ENCODE data around the gene ZNF264.
"Not testable (repeated sequence)": the region's sequence is repeated elsewhere in the genome, so short reads cannot be mapped to it uniquely, and the experiment has no call there.

The ZNF264 gene

DNA sequence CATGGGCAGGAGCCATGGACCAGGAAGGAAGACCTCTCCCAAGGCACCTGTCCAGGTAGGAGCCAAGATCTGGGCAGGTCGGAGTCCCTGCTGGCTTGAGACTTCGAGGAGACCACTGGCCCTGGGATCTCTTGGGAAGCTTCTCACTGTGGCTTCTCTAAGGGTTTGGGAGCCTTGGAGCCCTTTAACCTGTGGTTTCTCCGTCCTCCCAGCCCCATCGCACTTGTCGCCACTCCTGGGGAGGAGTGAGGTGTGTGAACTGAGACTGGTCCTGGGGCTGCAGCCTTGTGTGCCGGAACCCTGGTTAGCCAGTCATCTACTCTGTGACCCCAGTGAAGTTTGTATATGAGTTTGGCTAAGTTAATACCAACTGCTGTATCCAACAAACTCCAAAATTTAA lies 57.3 kb downstream of the ZNF264 start:
- DNase-seq: no peak

- DNase-seq: no peak
These were observed 58.0 kb downstream of the ZNF264 start for GRCh38 chr19:57249329-57249728.

DNA sequence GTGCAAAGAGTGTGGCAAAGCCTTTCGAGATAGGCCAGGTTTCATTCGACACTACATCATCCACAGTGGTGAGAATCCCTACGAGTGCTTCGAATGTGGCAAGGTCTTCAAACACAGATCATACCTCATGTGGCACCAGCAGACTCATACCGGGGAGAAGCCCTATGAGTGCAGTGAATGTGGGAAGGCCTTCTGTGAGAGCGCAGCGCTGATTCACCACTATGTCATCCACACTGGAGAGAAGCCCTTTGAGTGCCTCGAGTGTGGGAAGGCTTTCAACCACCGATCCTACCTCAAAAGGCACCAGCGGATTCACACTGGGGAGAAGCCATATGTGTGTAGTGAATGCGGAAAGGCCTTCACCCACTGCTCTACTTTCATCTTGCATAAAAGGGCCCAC lies 62.5 kb downstream of the ZNF264 start:
- not testable (repeated sequence) for DNase-seq

DNA sequence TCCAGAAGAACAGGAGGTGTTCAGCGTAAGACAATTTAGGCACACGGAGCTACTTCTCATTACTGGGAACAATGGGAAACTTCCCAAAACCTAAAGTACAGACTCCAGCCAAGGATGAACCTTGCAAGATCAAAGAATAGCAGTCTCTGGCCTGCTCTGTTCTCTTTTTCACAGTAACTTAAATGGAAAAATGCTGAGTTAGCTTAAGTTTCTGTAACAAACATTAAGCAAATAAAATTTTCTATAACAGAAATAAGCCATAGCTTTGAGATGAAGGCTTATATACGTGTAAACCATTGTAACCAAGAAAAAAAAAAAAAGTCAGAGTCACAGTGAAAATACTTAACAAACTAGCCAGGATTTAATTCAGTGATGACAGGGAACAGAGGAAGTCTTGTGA lies 70.7 kb downstream of the ZNF264 start:
- DNase-seq: no peak

GRCh38 chr19:57263244-57263741 lies 72.0 kb downstream of the ZNF264 start:
- DNase-seq: no peak

DNA sequence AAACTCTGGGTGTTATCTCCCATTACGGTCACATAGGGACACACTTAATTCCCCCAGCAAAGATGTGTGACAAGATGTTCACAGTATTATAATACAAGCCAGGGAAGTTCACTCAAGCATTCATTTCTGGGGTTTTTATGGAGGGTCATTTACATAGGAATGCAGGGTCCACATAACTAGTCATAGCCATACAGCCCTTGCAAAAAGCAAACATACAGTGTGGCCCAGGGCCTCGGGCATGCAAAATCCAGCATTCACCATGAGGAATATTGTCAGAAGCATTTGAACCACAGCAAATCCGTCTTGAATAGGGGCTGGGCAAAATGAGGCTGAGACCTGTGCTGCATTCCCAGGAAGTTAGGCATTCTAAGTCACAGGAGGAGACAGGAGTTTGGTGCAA lies 76.0 kb downstream of the ZNF264 start:
- DNase-seq: no peak

GRCh38 chr19:57269515-57270250 lies 78.4 kb downstream of the ZNF264 start:
- DNase-seq: no peak

- DNase-seq: no peak
These were observed 80.0 kb downstream of the ZNF264 start for GRCh38 chr19:57271280-57271679.
